Heart left ventricle (tissue), 13 donors: Measurements from ENCODE around the gene CFAP300.

Experiments used
- POLR2A ChIP-seq, 2 donors: fragments of 450-650 bp; IDR thresholded peaks; one replicate each; pipeline ENCODE4 v1.6.1; 2017; ENCODE audit warnings: antibody characterized with exemption in 2 of 2, mild to moderate bottlenecking in 2 of 2, moderate library complexity in 2 of 2
- TF ChIP-seq, protein P1 (sequence below), 12 donors: fragments of 200-600 bp; sonication (generic) in 4 of 12; IDR thresholded peaks; one replicate each; pipeline versions ENCODE4 v1.5.0 to v1.8.0; 2018 to 2022; ENCODE audit warnings: antibody characterized with exemption in 12 of 12, mild to moderate bottlenecking in 5 of 12
- donor health status: ischemic (EF 13 %, LVEDD 7.1; RV severe dilation, severe dysfunction).
- donor health status: DM: no; HTN: yes; CAD: no.
- donor health status: DM: no; HTN: no; CAD: no.
- donor health status: ischemic (EF 25% LVEDD 6.9; RV normal size, moderate dysfunction).
- donor health status: ischemic (EF 25% LVEDD 5.7; RV mildly dilated, moderate dysfunction).
- donor health status: ischemic (EF 35%, LVEDD 5.7; RV mildly dilated, moderate dysfunction).
- donor health status: nonischemic (EF 11% LVEDD 7.7; RV severe dilation, severe dysfunction).
- donor health status: DM: yes; HTN: yes; CAD: no.
- donor health status: PGD.
- donor health status: ischemic (EF 29% LVEDD 5.4; RV normal size, mild dysfunction).
- donor health status: nonischemic (EF 23%, LVEDD 6.1; RV moderate dilation, normal function).

GRCh38 chr11:102070766-102071165 is 23.5 kb downstream of the CFAP300 start:
- no peak for TF ChIP-seq POLR2A (IDR thresholded peaks at IDR 0.05)
- TF ChIP-seq, protein P1, sequence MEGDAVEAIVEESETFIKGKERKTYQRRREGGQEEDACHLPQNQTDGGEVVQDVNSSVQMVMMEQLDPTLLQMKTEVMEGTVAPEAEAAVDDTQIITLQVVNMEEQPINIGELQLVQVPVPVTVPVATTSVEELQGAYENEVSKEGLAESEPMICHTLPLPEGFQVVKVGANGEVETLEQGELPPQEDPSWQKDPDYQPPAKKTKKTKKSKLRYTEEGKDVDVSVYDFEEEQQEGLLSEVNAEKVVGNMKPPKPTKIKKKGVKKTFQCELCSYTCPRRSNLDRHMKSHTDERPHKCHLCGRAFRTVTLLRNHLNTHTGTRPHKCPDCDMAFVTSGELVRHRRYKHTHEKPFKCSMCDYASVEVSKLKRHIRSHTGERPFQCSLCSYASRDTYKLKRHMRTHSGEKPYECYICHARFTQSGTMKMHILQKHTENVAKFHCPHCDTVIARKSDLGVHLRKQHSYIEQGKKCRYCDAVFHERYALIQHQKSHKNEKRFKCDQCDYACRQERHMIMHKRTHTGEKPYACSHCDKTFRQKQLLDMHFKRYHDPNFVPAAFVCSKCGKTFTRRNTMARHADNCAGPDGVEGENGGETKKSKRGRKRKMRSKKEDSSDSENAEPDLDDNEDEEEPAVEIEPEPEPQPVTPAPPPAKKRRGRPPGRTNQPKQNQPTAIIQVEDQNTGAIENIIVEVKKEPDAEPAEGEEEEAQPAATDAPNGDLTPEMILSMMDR (IDR thresholded peaks at IDR 0.05) = no peak
